GM18517 (cell line): Measurements from ENCODE around the gene FEN1.

ENCODE experiments used
- ATAC-seq: cut with Tn5 transposase; IDR thresholded peaks from one replicate; pipeline ENCODE4 v1.9.1; 2021; ENCODE audit warnings: mild to moderate bottlenecking, moderate library complexity; ENCODE audit not compliant: unreplicated experiment

FEN1 gene

DNA sequence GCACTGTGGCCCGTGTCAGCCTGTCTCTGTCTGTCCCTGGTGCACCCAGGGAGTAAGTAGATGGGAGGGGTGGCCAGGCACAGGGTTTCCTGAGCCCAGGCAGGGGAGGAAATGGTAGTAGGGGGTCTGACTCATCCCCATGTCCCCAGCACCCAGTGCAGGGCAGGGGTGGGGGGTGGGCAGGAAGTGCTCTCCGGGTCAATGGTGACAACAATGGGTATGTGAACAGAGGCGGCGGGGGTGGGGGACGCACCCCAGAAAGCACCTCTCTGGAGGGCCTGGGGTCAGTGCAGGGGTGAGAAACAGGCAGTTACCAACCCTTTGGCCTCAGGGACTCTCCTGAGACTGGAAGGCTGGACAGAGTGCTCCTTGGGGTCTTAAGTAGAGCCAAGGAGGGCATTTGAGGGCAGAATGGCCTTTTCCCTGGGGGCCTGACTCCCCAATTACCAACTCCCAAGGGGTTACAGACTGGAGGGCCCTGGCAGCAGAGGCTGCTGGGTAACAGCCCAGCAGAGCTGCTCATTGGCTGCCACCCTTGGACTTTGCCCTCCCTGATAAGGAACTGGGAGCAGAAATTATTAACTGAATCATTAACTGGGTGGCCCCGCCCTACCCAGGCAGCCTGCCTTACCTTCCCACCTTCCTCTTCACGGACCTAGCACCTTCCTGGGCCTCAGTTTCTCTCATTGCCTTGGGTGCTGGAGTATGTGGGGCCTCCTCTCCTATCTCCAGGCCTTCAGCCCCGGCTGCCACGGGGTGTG lies 36.1 kb upstream of the FEN1 start:
- peak; percentile 60 for ATAC-seq

DNA sequence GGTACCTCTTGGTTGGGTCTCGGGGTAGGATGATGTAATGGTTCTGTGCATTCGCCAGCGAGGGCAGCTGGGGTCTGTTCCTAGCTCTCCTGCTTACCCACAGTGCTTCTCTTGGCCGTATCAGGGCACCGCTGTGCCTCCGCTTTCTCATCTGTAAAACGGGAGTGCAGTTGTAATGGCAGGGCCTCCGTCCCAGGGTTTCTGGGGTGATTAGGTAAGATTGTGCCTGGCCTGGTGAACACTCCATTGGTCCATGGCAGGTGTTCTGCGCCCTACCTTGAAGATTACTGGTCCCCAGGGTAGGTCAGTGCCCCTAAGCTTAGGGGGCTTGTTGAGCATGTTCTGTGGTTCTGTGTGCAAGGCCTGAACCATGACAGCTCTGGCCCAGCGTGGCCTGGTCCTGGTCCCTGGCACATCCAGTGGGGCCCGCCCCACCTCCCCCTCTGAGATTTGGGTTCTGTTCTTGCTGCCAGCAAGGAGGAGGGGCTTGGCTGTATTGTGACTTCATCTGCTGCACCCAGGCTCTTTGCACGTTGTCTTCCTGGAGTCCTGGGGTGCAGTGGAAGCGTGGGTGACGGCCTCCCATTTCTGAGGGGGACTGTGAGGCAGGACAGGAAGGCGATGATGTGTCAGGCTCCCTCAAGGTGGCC lies 35.4 kb upstream of the FEN1 start:
- no peak for ATAC-seq

DNA sequence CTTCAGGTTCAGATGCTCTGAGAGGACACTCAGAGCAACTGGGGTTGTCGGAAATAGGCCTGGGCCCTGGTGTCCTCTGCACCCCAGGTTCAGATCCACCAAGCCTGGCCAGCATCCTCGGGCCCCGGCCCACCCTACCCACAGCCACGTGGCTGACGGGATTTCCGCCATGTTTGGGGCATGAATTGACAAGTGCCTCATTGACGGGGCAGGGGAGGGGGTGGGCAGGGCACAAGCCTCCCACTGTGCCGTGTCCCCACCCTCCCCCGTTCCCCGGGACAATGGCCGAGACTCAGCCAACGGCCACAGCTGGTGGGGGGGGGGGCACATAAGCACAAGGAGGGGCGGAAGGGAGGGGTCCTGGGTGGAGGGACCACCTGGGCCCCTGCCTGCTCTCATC lies 31.8 kb upstream of the FEN1 start:
- no peak for ATAC-seq

DNA sequence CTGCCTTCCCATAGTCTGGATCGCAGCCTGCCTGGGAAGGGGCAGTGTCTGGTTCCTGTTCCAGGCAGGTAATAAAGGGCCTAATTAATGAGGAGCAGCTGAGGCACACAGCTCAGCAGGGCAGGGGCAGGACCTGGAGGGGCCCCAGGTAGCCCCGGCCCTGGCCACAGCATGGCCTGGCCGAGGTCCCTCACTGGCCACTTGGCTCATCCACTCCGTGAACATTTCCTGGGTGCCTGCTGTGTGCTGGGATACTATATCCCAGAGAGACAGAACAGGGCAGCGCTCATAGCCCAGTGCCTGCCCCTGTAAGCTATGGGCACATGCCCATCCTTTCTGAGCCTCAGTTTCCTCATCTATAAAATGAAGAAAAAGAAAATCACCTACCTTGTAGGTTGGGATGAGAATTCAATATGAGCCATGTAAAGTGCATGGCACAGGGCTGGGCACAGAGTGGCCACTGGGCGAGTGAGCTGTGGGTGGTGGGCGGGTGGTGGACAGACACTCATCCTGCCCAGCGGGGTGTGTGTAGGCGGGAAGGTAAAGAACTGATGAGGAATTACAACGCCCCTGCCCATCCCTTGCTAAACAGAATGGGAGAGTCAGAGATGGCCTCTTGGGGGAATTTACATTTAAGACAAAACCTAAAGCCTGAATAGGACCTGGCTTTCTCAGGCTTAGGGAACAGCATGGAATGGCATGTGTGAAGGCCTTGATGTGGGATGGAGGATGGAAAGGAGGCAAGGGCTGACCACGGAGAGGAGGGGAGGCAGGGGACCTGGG lies 31.1 kb upstream of the FEN1 start:
- no peak for ATAC-seq

DNA sequence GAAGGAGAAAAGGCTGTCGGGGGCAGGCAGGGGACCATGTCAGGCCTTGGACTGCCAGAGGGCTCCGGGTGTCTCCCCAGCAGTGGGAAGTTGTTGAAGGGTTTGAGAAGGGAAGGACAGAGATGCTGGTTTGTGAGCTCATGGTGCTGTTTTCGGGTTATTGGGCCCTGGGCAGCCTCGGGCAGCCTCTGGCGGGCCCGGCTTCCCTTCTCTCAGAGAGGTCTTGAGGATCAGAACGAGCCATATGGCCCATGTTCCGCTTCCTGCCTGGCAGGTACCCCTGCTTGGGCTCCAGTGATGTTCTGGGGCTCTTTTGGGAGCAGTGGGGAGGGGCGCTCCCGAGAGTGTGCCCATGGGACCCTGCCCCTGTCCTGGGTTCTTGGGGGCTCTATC lies 30.5 kb upstream of the FEN1 start:
- ATAC-seq: no peak

DNA sequence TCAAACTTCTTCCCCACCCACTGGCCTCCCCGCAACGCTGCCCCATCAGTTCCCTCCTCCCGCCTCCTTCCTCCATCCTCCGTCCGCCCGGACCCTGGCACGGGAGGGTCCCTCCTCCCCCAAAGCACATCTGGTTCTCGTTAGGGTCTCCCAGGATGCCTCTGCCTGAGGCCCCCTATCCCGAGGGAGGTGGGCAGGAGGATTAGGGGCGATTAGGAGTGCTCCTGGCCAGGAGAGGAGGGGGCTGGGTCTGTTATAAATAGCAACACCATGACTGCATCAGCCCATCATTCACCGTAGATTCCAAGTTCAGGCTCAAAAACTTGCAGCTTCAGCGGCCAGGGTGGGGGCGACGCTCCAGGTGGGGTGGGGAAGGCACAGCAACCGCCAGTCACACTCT lies 29.9 kb upstream of the FEN1 start:
- ATAC-seq: no peak

DNA sequence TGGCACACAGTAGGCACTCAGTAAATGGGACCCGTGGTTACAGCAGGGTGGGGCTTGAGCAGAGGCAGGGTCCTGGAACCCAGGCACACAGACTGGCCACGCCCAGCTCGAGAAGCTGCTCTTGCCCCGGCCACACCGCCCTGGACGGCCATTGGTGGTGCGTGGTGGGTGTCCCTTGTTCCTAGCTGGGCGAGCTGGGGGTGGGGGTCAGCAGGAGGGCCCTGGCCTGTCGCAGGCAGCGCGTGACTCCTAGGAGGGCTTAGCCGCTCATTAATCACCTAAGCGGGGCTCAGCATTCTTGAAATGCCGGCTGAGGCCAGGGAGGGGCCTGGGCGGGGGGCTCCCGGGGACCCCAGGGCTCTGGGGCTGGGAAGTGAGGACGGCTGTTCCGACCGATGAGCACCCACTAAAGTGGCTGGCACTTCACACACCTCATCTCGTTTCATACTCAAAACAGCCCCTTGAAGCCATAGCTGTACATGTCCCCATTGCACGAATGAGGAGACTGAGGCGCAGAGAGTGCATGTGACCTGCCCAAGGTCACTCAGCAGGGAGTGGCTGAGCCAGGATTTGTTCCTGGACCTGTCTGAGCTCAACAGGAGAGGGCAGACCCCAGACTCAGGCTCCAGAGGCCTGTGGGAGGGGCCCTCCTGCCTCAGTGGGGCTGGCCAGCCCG lies 28.6 kb upstream of the FEN1 start:
- no peak for ATAC-seq

DNA sequence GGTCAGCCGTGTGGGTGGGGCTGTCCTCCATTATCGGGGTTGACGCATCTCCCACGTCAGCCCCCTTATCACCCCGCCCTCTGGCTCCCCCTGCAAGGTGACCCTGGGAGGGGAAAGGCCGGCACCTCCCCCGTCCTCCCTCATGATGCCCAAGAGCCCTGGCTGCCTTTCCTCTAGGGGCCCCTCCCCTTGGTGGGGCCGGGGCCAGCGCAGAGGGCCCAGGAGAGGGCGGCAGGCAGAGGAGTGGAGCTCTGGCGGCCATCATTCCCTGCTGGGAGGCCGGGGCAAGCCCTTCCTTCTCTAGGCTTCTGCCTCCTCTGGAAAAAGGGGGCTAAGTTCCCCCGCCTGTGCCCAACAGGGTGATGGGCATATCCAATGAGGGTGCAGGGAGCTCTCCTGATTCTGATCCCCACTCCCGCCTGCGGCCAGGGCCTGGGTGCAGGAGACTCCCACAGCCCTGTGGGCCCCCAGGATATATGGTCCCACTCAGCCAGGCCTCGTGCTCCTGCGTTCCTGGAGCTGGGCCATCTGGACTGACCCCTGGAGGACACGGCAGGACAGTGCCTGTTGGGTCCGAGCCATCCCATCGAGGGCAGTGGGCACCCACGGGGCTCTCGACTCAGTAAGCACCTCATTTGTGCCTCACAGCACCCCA lies 28.0 kb upstream of the FEN1 start:
- ATAC-seq: no peak

DNA sequence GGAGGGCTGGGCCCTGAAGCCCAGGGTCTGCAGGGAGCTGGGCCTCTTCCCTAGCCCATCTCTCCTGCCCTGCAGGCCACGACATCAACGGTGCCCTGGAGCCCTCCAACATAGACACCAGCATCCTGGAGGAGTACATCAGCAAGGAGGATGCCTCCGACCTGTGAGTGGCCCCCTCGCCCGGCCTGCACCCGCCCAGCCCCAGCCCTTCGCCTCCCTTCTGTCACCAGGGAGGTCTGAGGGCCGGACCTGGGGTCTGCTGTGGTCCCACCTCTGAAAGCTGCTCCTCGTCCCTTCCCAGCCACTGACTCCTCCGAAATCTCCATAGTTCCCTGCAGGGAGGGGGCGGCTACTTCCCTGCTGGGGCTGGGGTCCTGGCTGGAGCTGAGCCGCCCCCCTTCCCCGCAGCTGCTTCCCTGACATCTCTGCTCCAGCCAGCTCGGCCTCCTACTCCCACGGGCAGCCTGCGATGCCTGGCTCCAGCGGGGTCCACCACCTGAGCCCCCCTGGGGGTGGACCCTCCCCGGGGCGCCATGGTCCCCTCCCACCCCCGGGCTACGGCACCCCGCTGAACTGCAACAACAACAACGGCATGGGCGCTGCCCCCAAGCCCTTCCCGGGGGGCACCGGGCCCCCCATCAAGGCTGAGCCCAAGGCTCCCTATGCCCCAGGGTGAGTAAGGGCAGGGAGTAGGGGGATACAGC lies 27.0 kb upstream of the FEN1 start:
- ATAC-seq: no peak

DNA sequence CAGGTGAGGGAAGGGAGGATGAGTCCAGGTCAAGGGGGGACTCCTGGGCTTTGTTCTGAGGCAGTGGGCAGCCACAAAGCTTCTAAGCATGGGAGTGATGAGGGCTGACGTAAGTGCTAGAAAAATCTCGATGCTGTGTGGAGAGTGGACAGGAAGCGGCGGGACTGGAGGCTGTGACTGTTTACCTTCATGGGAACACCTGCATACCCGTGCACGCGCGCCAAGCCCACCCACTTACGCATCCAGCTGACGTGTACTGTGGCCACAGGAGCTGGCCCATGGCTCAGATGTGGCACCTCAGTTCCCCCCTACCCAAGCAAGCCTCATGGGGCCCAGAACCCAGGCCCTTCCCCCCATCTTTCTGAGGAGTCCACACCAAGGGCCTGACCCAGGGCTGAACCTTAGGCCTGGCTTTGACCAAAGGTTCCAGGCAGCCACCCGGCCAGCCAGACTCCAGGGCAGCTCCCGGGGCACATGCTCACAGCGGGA lies 26.3 kb upstream of the FEN1 start:
- ATAC-seq: no peak

DNA sequence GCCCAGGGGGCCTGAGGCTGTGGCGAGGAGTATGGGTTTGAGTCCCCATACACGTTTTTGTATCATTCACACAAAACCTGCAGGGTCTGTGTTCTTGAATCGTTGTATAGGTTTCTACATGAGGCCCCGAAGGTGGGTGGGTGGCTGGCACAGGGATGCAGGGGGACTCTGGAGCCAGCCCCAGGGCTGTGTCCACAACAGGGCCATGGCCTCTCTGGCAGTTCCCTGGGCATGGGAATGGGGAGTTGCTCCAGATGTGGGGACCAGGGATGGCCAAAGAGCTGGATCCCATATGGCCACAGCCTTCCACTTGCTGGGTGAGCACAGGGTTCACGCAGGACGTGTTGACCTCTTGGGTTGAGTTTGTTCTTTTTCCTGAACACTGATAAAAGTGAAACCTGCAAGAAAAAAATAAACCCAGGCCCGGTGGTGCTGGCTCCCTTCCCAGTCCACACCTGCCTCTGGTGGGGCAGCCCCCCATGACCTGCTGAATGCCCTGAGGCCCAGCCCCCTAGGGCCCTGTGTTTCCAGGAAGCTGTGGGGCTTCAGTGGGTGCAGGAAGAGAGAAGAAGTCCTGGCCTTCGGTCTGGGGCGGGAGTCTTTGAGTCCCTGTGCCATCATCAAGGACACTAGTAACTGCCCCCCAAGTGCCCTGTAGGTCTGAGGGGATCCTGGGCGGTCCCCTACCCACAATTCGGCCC lies 24.2 kb upstream of the FEN1 start:
- no peak for ATAC-seq

DNA sequence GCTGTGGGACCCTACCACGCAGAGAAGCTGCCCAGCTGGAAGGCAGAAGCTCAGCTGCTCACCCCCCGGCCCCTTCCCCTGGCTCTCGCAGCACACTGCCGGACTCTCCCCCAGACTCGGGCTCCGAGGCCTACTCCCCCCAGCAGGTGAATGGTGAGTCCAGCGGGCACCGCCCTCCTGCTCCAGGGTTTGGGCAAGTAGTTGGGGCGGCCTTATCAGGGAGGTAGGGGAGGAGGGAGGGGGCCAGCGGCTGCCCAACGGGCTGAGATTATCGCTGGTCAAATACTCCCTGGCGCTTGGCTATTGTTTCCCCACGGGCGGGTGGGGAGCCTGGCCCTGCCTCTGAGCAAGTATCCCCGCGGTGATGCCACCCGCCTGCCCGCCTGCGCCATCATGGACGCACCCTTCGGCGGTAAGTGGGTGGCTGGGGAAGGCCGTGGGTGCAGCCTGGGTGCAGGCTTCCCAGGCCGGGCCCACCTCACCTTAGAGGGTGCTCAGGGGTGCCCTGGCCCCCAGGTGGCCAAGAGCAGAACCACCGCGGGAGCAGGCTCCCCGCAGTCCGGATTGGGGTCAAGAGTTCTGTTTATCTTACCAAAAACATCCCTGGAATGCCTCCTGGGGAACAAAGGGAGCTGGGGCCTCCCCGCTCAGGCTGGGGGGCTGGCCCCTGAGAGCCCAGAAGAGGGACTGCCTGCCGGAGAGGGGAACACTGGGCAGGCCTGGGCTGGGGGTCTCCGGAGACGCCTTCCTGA lies 23.4 kb upstream of the FEN1 start:
- ATAC-seq: no peak

DNA sequence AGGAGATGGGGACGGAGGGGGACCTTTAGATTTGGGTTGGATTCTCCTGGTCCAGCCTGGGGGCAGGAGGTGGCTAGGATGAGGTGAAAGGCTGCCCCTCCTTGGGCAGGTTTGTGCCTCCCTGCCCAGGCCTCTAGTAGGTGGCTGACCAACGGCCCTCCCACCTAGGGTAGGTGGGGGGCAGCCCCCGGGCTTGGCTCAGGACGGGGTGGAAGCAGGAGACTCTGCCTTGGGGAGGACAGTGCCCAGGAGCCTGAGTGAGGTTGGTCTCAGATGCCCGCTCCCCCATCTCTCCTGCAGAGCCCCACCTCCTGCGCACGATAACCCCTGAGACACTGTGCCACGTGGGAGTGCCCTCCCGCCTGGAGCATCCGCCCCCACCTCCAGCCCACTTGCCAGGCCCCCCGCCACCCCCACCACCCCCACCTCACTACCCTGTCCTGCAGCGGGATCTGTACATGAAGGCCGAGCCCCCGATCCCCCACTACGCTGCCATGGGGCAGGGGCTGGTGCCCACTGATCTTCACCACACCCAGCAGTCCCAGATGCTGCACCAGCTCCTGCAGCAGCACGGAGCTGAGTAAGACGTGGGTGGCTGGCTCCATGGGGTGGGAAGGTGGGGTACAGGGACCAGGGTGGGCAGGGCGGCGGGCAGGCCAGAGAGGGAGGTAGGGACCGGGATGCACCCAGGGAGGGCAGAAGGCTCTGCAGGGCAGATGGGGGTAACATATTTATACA lies 22.6 kb upstream of the FEN1 start:
- ATAC-seq: no peak

DNA sequence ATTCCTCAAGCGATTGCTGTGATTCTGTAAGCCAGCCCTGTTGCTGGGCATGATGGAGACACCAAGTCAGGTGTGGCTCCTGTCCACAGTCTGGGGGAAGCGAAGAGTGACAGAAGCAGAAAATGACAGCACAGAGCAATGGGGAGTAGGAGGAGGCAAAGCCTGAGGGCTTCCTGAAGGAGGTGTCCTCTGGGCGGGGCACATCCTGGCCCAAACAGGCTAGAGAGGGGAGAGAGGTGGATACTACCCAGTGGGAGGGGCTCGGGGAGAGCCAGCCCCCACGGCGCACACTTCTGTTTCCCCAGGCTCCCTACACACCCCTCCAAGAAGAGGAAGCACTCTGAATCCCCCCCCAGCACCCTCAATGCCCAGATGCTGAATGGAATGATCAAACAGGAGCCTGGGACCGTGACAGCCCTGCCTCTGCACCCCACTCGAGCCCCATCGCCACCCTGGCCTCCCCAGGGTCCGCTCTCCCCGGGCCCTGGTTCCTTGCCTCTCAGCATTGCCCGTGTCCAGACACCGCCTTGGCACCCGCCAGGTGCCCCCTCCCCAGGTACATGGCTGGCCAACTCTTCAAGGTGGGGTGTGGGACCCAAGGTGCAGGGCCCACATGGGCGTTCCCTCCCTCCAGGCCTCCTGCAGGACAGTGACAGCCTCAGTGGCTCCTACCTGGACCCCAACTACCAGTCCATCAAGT lies 21.4 kb upstream of the FEN1 start:
- ATAC-seq: no peak

DNA sequence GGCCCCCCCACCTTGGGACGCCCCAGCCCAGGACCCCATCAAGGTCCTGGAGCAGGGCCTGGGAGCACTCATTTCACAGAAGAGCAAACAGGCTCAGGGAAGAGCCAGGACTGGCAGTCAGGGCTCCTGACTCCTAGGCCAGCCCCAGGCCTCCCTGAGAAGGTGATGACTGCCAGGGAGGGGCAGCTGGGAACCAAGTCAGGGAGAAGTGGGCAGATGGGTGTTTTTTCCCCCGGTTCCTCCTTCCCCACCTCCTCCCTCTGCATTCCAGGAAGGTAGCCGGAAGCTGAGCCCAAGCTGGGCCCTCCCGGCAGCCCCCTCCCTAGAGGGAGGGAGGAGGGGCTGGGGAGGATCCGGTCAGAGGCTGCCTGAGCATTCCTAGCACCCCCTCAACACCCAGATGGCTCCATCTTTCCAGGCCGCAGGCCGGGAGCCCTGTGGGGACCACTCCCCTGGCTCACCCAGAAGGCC lies 20.7 kb upstream of the FEN1 start:
- no peak for ATAC-seq

DNA sequence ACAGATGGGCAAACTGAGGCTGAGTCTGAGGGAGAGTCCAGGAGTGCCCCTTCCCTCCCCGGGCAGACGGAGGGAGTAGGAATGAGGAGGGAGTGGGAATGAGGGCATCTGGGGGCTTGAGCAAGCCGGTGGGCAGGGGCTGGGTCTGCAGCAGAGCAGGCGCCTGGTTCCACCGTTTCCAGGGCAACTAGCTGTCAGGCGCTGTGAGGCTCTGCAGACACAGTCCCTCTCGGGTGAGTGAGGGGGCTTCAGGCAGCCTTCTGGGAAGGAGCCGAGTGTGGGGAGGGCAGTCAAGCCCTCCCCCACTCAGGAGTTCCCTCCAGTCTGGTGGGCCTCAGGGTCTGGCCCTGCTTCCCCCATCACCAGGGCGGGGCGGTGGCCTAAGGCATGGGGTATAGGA lies 19.4 kb upstream of the FEN1 start:
- no peak for ATAC-seq

DNA sequence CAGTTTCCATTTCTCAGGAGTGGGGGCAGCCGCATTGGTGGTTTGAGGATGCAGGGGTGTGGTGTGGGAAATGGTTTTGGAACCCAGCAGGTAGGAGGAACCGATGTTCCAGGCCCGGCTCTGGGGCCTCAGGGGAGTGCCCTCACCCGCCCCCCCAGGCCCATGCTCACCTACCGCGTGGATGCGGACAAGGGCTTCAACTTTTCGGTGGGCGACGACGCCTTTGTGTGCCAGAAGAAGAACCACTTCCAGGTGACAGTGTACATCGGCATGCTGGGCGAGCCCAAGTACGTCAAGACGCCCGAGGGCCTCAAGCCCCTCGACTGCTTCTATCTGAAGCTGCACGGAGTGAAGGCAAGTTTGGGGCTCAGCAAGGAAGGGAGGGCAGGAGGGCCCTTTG lies 18.9 kb upstream of the FEN1 start:
- no peak for ATAC-seq
